Stimulated activated naive CD4-positive, alpha-beta T cell (primary cell): ENCODE results near the gene CNTNAP2.

Experiments used
- DNase-seq, 6 experiments: peaks; one replicate each; lab custom pipeline; 2025; lab: John Stamatoyannopoulos, UW

The CNTNAP2 gene

DNA sequence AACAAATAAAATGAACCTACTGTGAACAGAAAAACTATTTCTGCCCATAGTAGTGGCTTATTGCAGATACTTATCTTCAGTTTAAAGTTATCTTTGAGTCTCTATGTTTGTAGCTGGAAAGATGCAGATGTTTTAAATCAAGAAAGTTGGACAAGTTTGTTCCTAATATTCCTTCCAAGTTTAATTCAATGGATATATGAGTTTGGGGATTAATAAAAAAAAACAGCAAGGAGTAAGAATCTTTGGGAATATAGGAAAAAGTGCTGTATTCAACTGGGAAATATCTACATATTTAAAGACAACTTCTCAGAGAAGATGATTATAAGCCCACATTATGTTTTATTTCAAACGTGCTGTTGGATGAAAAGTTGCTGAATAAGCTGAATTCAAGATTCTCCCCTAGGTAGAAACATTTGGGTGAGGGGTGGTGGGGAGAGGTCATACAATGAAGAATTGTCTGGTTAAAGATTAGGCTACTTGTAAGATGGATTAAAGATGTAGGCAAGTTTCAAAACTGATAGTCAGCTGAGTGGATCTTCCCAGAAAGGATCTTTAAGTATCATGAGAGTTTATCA, 1135.2 kb downstream of the CNTNAP2 start:
- DNase-seq: no peak

GRCh38 chr7:147261693-147262092, 1145.1 kb downstream of the CNTNAP2 start:
- DNase-seq: no peak

- no peak for DNase-seq
Measured at GRCh38 chr7:147265528-147265927, 1148.9 kb downstream of the CNTNAP2 start.

- no peak for DNase-seq
Measured at GRCh38 chr7:147276106-147276505, 1159.5 kb downstream of the CNTNAP2 start.

DNA sequence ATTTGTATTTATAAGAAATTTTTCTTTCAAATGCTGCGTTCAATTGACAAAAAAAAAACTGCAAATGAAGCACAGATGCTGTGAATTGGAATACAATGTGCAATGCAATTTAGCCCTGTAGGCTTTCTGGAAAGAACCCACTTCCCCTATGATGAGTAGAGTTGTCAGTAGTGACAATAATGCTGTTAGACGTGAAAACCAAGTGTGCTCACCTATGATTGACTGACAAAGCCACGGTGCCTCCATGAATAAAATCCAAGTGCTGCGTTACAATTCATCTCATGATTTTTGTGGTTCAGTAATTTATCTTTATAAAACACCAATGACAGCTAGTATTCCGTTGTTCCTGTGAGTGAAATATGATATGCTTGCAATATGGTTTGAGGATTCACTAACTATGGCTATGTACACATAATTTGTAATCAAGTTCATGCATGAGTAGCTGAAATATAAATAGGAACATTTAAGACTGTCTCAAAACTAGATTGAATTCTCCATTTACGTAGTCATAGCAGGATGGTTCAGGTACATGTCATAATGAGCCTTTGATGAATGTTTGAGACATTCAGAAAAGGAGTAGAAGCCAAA, 1160.3 kb downstream of the CNTNAP2 start:
- DNase-seq: no peak

DNA sequence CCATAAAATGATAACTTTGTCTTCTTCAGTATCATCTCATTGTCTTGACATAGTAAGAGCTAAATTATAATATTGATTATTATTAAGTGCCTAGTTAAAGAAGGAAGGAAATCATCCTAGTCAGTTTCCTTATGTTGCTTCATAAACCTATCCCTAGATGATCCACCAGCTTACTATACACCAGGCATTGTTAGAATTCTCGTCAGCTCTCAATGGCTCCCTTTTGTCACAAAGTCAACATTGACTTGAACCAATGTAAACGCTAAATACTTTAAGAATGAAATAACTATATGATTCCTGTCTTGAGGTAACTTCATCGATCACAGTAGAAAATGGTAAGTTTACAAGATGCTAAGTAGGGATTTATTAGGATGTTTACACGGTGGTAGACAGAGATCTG, 1162.9 kb downstream of the CNTNAP2 start:
- no peak for DNase-seq

DNA sequence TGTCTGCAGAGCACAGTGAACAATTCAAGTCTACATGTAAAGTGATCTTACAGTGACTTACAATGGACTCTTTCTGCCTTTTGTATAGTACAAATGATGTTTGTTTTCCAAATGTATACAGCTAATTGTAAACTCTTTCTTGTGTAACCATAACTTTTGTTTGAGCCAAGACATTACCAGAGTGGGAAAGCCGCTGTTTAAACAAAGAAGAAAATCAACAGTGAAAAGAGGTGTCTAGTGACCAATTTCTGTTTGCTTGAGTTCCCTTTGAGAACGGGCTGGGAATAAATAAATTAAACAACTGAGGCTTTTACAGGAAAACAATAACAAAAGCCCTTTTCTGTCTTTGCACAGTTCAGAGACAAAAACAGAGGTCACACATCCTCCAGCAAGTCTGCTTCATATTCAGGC, 1163.4 kb downstream of the CNTNAP2 start:
- no peak for DNase-seq

DNA sequence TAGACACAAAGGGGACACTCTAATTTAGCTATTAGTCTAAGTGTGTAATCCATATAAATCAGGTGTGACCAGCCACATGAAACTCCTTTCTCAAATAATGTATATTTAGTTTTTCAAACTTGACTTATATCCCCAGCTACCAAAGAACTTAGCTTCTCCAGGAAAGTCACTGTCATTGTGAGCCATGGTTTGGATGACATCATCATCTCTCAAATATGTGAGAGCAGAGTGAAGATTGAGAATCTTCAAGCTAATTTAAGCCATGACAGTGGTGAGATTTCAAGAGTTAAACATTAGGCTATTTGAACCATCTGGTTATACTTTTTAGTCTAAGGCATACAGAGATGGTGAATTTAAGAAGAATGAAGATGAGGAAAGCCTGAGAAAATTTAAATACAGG, 1165.6 kb downstream of the CNTNAP2 start:
- no peak for DNase-seq

DNA sequence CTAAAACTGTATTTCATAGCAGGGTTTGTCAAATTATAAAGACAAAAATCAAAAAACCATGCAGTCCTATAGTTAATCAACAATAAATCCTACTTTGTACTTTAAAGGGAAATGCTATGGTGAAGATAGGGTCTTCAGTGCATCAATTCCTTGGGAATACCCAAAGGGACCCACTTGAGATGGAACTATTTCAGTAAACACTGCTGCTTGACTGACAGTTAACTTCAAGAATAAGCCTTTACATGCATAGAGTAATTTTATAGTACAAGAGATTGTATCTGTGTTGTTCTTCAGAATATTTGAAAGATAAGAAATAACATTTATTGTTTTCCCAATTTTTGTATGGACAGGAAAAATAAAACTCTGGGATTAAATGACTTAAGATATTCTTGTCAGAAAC, 1179.6 kb downstream of the CNTNAP2 start:
- no peak for DNase-seq

DNA sequence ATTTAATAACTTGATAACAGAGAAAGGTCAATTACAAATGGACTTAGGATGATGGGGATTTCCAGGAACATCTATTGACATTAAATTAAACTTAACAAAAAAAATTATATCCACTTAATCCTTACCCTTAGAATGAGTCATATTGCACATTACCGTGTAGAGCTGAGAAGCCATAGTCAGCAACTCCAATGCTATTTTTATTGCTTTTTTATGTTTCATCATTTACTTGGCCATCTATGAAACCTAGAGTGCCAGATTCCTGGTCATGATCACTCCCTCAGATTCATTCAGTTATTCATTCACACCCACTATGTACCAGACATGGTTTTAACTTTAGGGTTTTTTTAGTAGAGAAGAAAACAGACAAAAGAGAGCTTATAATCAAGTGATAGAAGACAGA, 1180.4 kb downstream of the CNTNAP2 start:
- no peak for DNase-seq

GRCh38 chr7:147298611-147299043, 1182.0 kb downstream of the CNTNAP2 start:
- DNase-seq: no peak

- no peak for DNase-seq
Measured at GRCh38 chr7:147300293-147300692, 1183.7 kb downstream of the CNTNAP2 start.

GRCh38 chr7:147304376-147304775, 1187.8 kb downstream of the CNTNAP2 start:
- no peak for DNase-seq

DNA sequence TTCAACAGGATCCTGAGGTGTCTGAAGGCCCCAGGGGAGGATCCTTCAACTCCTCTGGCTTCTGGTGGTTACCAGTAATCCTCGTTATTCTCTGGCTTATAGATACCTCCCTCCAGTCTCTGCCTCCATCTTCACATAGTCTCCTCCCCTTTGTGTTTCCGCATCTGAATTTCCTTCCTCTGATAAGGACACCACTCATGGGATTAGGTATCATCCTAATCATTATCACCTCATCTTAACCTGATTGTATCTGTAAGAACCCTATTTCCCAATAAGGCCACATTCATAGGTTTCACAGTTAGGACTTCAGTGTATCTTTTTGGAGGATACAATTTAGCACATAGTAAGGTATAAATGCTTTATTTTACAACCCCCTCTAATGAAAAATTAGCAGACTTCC, 1189.2 kb downstream of the CNTNAP2 start:
- no peak for DNase-seq

- DNase-seq: no peak
Measured at GRCh38 chr7:147308539-147308938, 1191.9 kb downstream of the CNTNAP2 start.

- DNase-seq: no peak
Measured at GRCh38 chr7:147311336-147311735, 1194.7 kb downstream of the CNTNAP2 start.

- DNase-seq: no peak
Measured at GRCh38 chr7:147321504-147321903, 1204.9 kb downstream of the CNTNAP2 start.

GRCh38 chr7:147332988-147333387, 1216.4 kb downstream of the CNTNAP2 start:
- no peak for DNase-seq

DNA sequence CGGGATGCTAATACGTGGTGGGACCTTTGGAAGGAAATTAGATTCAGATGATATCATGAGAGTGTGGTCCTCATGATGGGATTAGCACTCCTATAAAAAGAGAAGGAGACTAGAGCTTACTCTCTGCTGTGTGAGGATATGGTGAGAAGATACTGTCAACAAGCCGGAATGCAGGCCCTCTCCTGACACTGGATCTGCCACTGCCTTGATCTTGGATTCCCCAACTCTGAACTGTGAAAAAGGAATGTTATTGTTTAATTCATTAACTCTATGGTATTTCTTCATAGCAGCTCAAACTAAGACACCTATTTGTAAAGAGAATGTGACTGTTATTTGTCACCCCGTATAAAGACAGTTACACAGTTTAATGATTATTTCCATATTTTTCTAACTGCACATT, 1246.5 kb downstream of the CNTNAP2 start:
- no peak for DNase-seq

- no peak for DNase-seq
Measured at GRCh38 chr7:147376192-147376591, 1259.6 kb downstream of the CNTNAP2 start.

- DNase-seq: no peak
Measured at GRCh38 chr7:147380926-147381325, 1264.3 kb downstream of the CNTNAP2 start.

GRCh38 chr7:147394329-147394728, 1277.7 kb downstream of the CNTNAP2 start:
- DNase-seq: no peak

DNA sequence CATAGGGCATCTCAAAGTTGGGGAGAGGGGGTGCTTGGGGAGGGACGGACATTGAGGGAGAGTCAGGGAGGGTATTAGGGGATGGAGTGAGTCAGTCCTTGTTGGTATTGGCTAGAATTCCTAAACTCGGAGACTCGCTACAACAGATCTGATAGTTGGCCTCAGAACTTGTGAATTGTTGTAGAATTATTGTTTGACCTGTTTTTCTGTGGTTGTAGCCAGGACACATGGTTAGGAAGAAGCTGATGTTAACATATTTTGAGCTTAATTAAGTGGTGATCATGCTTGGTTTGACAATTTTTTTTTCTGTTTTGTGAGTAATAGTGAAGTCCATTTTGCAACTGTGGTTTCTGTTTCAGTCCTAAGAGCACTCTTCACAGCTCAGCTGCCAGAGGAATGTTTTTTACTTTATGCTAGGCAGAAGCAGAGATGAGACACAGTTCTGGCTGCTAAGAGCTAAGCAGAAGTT, 1283.7 kb downstream of the CNTNAP2 start:
- no peak for DNase-seq

GRCh38 chr7:147400925-147401324, 1284.3 kb downstream of the CNTNAP2 start:
- DNase-seq: no peak
